ENCODE measurements around the gene PROP1. TPM values are rescaled to one million over a fixed set of nuclear protein-coding genes. Genes with fewer than 3 reads are reported as not detected.

PROP1 gene
- total and polyA plus RNA-seq, 2 donors (not counting 3 experiments of a cell fraction or from before 2014, with no cell fraction given): not detected

DNA sequence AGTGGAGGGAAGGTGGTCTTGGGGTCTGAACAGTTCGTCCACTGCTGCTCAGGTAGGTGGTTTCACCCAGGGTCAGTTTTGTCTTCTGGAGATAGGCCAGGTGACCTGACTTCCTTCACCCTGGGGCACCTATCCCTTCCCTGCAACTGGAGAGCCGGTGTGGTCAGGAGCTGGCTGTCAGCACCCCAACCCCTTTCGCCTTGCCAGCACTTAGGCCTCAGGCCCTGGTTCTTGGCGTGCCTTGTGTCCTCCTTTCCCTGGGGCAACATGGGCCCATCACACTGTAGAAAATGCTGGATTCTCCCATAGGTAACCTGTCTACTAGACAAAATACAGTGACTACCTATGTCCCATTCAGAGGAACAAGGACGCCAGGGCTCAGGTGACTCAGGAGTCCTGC lies 13.1 kb downstream of the PROP1 start:
- Histone ChIP-seq H3K4me3 (replicated peaks in 1 of 3; ENCODE audit: insufficient read depth in 1 of 3, low read depth in 1 of 3, low read length in 3 of 3) (no peak overlapping the region), H3K9me3 (replicated peaks; ENCODE audit: control insufficient read depth, insufficient read depth, low read length) (peaks cover 3% of the 10 kb centered on the region), H3K4me2 (ENCODE audit: insufficient read depth, low read length) (no peak overlapping the region), H3K9me1 (replicated peaks; ENCODE audit: control insufficient read depth, extremely low read depth, insufficient read depth, low read length) (no peaks in the 10 kb centered on the region), H3K9ac (replicated peaks; ENCODE audit: extremely low read depth, insufficient read depth, low read length) (no peak overlapping the region), H3K79me2 (ENCODE audit: control insufficient read depth, insufficient read depth, low read length) (no peaks in the 10 kb centered on the region), H3K36me3 (ENCODE audit: control insufficient read depth in 2 of 2, extremely low read depth in 1 of 2, insufficient read depth in 2 of 2, low read length in 2 of 2) (no peaks in the 10 kb centered on the region), H4K20me1 (replicated peaks; ENCODE audit: control insufficient read depth, extremely low read depth, insufficient read depth, low read length) (no peaks in the 10 kb centered on the region), H3K4me1 (ENCODE audit: control insufficient read depth, extremely low read depth, insufficient read depth, low read length) (no peaks in the 10 kb centered on the region), H2AFZ (ENCODE audit: low read depth, low read length) (no peak overlapping the region), H3K27ac (ENCODE audit: insufficient read depth, low read depth, low read length) (no peak overlapping the region), H3K27me3 (ENCODE audit: control insufficient read depth in 2 of 2, insufficient read depth in 2 of 2, low read length in 2 of 2) (peaks cover 20 to 33% of the 10 kb centered on the region in 2 experiments)
- ChIA-PET POLR2A (no interaction called here), CTCF (interaction anchor here (1.0 kb wide), 1 partner anchor 15 kb away, joined by 3 read pairs; no protein-coding TSS in a partner anchor)
- no peak for FAIRE-seq
- dilution Hi-C loops (cut with MboI; ENCODE audit: extremely low pct_ligation_motif_present, low sequenced_read_pairs) (no loop called here), intact Hi-C loops (cut with micrococcal nuclease) (no loop called here)
- DNase-seq (ENCODE audit: low read depth, low spot score): no peak
- no TSS peak for BruUV-seq (replicated peaks)
- TF ChIP-seq GATA2 (IDR thresholded peaks at IDR 0.05; ENCODE audit: insufficient read depth, insufficient read length, low read depth, low read length): no peak

DNA sequence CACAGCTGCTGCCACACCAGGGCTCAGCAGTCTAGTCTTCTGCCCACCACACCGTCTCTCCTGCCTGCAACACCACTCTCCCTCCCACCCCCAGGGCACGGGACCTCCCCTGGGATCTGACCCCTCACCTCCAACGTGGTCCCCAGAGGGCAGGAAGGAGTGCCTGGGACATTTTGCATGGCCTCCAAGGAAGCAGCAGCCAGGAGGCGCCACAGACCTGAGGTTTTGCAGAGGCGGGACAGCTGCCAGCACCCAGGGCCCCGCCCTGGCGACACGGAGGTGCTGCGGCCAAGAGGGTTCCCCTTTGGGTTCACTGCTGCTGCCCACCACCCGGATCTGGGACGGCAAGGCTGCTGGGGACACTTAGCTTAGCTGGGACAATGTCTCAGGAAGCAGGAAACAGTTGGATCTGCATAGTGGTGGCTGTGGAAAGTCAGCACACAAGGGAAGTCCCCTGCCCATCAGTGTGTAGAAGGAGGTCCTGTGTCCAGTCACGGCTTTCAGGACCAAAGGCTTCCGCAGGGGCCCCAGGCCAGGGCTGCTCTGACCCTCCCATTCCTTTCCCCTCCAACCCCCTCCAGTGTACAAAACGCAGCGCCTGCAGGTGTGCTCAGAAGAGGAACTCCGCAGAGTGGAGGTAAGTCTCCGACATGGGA lies 13.8 kb downstream of the PROP1 start:
- intact Hi-C loops (cut with micrococcal nuclease): no loop called here
- H2AFZ ChIP-seq (ENCODE audit: low read depth, low read length): no peak overlapping the region

More for the DNA sequence above, 13.8 kb downstream of the PROP1 start:
- DNase-seq (ENCODE audit: low read depth, low spot score) (no peak), FAIRE-seq (no peak)
- no peaks in the 10 kb centered on the region for H3K36me3 ChIP-seq (ENCODE audit: control insufficient read depth in 2 of 2, extremely low read depth in 1 of 2, insufficient read depth in 2 of 2, low read length in 2 of 2)
- peaks cover 20 to 33% of the 10 kb centered on the region in 2 experiments for H3K27me3 ChIP-seq (ENCODE audit: control insufficient read depth in 2 of 2, insufficient read depth in 2 of 2, low read length in 2 of 2)
- no peak overlapping the region for H3K4me3 ChIP-seq (replicated peaks in 1 of 3; ENCODE audit: insufficient read depth in 1 of 3, low read depth in 1 of 3, low read length in 3 of 3)
- POLR2A ChIA-PET: no interaction called here
- no peaks in the 10 kb centered on the region for H4K20me1 ChIP-seq (replicated peaks; ENCODE audit: control insufficient read depth, extremely low read depth, insufficient read depth, low read length)
- H3K4me2 ChIP-seq (ENCODE audit: insufficient read depth, low read length): no peak overlapping the region
- H3K9ac ChIP-seq (replicated peaks; ENCODE audit: extremely low read depth, insufficient read depth, low read length): no peak overlapping the region
- dilution Hi-C loops (cut with MboI; ENCODE audit: extremely low pct_ligation_motif_present, low sequenced_read_pairs): no loop called here
- no peak overlapping the region for H3K27ac ChIP-seq (ENCODE audit: insufficient read depth, low read depth, low read length)
- TF ChIP-seq JUN (IDR thresholded peaks at IDR 0.05; ENCODE audit: borderline replicate concordance, insufficient read depth, insufficient read length, low read depth) (no peak), POLR2A (IDR thresholded peaks at IDR 0.05; ENCODE audit: low read depth, low read length) (no peak), FOS (IDR thresholded peaks at IDR 0.05; ENCODE audit: borderline replicate concordance, insufficient read depth, low read length) (no peak), POLR2AphosphoS5 (IDR thresholded peaks at IDR 0.05; ENCODE audit: insufficient read depth, low read depth, low read length) (no peak), GATA2 (IDR thresholded peaks at IDR 0.05; ENCODE audit: insufficient read depth, insufficient read length, low read depth, low read length) (no peak), EZH2 (IDR thresholded peaks at IDR 0.05; ENCODE audit: borderline replicate concordance, low read depth, low read length, severe bottlenecking) (no peak)
- TF ChIP-seq, protein P1, sequence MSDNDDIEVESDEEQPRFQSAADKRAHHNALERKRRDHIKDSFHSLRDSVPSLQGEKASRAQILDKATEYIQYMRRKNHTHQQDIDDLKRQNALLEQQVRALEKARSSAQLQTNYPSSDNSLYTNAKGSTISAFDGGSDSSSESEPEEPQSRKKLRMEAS (IDR thresholded peaks at IDR 0.05; ENCODE audit: insufficient read depth, insufficient read length): no peak
- peaks cover 3% of the 10 kb centered on the region for H3K9me3 ChIP-seq (replicated peaks; ENCODE audit: control insufficient read depth, insufficient read depth, low read length)
- H3K4me1 ChIP-seq (ENCODE audit: control insufficient read depth, extremely low read depth, insufficient read depth, low read length): no peaks in the 10 kb centered on the region
- no peaks in the 10 kb centered on the region for H3K9me1 ChIP-seq (replicated peaks; ENCODE audit: control insufficient read depth, extremely low read depth, insufficient read depth, low read length)
- H3K79me2 ChIP-seq (ENCODE audit: control insufficient read depth, insufficient read depth, low read length): no peaks in the 10 kb centered on the region
- no TSS peak for BruUV-seq (replicated peaks)
- CTCF ChIA-PET: interaction anchor here (1.0 kb wide), 1 partner anchor 15 kb away, joined by 3 read pairs; no protein-coding TSS in a partner anchor

All from endothelial cell of umbilical vein (primary cell).